Stimulated activated CD4-positive, alpha-beta T cell treated with anti-CD3 and anti-CD28 coated beads, Interleukin-12 subunit alpha, Interleukin-12 subunit beta, amount 100 ng/mL, for 48 hours (primary cell): ENCODE results near the gene GPR179.

Experiments
- DNase-seq, 3 donors: peaks; one replicate each; pipeline ENCODE4 v3.0.0-alpha.2; 2020; ENCODE audit warnings: low read depth in 2 of 3, low spot score in 1 of 3

GPR179 gene

GRCh38 chr17:38342886-38343607 lies 709 bp downstream of the GPR179 start:
- DNase-seq: no peak

GRCh38 chr17:38341035-38341721 lies 2.6 kb downstream of the GPR179 start:
- DNase-seq: no peak

GRCh38 chr17:38339891-38340290 lies 3.9 kb downstream of the GPR179 start:
- no peak for DNase-seq

- DNase-seq: no peak
Measured at GRCh38 chr17:38338535-38338934, 5.2 kb downstream of the GPR179 start.

GRCh38 chr17:38338053-38338452 lies 5.7 kb downstream of the GPR179 start:
- no peak for DNase-seq

- no peak for DNase-seq
Measured at GRCh38 chr17:38336838-38337237, 6.9 kb downstream of the GPR179 start.

- DNase-seq: no peak
Measured at GRCh38 chr17:38334480-38335364, 9.0 kb downstream of the GPR179 start.

GRCh38 chr17:38333635-38334295 lies 10.0 kb downstream of the GPR179 start:
- DNase-seq: peak; percentile 30 to 58 (median 42)

GRCh38 chr17:38332735-38333134 lies 11.0 kb downstream of the GPR179 start:
- DNase-seq: no peak

GRCh38 chr17:38330941-38331411 lies 12.8 kb downstream of the GPR179 start:
- no peak for DNase-seq

- no peak for DNase-seq
Measured at GRCh38 chr17:38329808-38330730, 13.7 kb downstream of the GPR179 start.

- no peak for DNase-seq
Measured at GRCh38 chr17:38329284-38329683, 14.5 kb downstream of the GPR179 start.

- DNase-seq: no peak
Measured at GRCh38 chr17:38328620-38329019, 15.1 kb downstream of the GPR179 start.

- no peak for DNase-seq
Measured at GRCh38 chr17:38327936-38328335, 15.8 kb downstream of the GPR179 start.

GRCh38 chr17:38326996-38327792 lies 16.6 kb downstream of the GPR179 start:
- DNase-seq: no peak

- DNase-seq: no peak
Measured at GRCh38 chr17:38325221-38325851, 18.4 kb downstream of the GPR179 start.

GRCh38 chr17:38324772-38325171 lies 19.0 kb downstream of the GPR179 start:
- DNase-seq: no peak

- DNase-seq: no peak
Measured at GRCh38 chr17:38324141-38324697, 19.5 kb downstream of the GPR179 start.
